Measurements from ENCODE around the gene PDZD7.

PDZD7 gene

DNA sequence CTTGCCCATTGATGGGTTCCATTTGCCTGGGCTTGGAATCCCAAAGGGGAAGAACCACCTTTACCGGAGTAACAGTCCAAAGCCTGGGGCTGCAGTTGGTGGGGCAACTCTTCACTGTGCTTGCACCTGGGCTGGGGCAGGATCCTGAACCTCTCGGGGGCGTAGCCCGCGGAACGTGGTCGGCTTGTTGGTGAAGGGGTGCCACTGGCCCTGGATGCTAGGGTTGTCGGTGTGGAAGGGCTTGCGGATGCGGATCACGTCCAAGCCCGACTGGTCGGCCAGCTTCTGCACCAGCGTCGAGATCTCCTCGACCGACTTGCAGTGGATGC, 44.3 kb downstream of the PDZD7 start:
- no peaks in the 10 kb centered on the region for H3K27me3 ChIP-seq
- no peak for DNase-seq
- H3K9me3 ChIP-seq = no peaks in the 10 kb centered on the region
- peak overlapping the region; percentile 85 to 94 for H3K4me3 ChIP-seq
- peaks cover 0 to 36% (median 26%) of the 10 kb centered on the region in 4 donors for H3K4me1 ChIP-seq
- peak overlapping the region; percentile 82 to 85 for H3K27ac ChIP-seq
- peaks cover 0 to 62% (median 40%) of the 10 kb centered on the region in 3 donors for H3K36me3 ChIP-seq
- TF ChIP-seq, protein P1, sequence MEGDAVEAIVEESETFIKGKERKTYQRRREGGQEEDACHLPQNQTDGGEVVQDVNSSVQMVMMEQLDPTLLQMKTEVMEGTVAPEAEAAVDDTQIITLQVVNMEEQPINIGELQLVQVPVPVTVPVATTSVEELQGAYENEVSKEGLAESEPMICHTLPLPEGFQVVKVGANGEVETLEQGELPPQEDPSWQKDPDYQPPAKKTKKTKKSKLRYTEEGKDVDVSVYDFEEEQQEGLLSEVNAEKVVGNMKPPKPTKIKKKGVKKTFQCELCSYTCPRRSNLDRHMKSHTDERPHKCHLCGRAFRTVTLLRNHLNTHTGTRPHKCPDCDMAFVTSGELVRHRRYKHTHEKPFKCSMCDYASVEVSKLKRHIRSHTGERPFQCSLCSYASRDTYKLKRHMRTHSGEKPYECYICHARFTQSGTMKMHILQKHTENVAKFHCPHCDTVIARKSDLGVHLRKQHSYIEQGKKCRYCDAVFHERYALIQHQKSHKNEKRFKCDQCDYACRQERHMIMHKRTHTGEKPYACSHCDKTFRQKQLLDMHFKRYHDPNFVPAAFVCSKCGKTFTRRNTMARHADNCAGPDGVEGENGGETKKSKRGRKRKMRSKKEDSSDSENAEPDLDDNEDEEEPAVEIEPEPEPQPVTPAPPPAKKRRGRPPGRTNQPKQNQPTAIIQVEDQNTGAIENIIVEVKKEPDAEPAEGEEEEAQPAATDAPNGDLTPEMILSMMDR (IDR thresholded peaks at IDR 0.05) = no peak
- intact Hi-C loops (cut with DNase I; ENCODE audit: low total_unique reads) = loop anchor here (5.0 kb wide), 1 partner anchor 46 kb away; the partner anchor contains the start of genes PDZD7 and SFXN3

- H3K4me1 ChIP-seq = peaks cover 0 to 36% (median 26%) of the 10 kb centered on the region in 4 donors
- H3K9me3 ChIP-seq = no peaks in the 10 kb centered on the region
- peak in 1 of 2 donors; percentile 21 for DNase-seq
- H3K4me3 ChIP-seq = no peak overlapping the region
- intact Hi-C loops (cut with DNase I; ENCODE audit: low total_unique reads) = loop anchor here (5.0 kb wide), 1 partner anchor 47 kb away; the partner anchor contains the start of genes PDZD7 and SFXN3
- H3K36me3 ChIP-seq = peaks cover 10 to 62% (median 40%) of the 10 kb centered on the region in 3 donors
- no peaks in the 10 kb centered on the region for H3K27me3 ChIP-seq
- TF ChIP-seq, protein P1 (IDR thresholded peaks at IDR 0.05) = no peak
- no peak overlapping the region for H3K27ac ChIP-seq
Observed at GRCh38 chr10:100985336-100985735, 45.6 kb downstream of the PDZD7 start.

DNA sequence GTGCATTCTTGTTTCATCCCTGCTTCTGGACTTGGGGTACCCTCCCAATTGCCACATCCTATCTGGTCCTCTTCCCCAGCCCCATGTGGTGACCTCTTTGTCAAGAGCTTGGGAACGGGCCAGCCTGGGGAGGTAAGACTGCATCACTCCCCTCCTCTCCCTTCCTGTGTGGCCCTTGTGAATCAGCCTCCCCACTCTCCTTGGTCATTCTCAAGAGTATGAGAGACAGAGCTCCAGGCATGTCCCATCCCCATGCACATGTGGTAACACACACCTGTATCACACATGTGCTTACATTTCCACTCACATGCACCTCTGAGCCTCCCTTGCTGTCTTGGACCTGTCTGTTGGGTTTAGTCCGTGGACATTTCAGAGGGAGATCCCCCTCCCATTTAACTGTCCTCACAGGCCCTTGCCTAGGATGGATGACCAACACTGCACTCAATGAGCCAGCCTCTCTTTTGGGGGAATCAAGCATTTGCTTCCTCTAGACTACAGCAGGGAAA, 46.2 kb downstream of the PDZD7 start:
- peaks cover 13 to 62% (median 42%) of the 10 kb centered on the region in 3 donors for H3K36me3 ChIP-seq

DNA sequence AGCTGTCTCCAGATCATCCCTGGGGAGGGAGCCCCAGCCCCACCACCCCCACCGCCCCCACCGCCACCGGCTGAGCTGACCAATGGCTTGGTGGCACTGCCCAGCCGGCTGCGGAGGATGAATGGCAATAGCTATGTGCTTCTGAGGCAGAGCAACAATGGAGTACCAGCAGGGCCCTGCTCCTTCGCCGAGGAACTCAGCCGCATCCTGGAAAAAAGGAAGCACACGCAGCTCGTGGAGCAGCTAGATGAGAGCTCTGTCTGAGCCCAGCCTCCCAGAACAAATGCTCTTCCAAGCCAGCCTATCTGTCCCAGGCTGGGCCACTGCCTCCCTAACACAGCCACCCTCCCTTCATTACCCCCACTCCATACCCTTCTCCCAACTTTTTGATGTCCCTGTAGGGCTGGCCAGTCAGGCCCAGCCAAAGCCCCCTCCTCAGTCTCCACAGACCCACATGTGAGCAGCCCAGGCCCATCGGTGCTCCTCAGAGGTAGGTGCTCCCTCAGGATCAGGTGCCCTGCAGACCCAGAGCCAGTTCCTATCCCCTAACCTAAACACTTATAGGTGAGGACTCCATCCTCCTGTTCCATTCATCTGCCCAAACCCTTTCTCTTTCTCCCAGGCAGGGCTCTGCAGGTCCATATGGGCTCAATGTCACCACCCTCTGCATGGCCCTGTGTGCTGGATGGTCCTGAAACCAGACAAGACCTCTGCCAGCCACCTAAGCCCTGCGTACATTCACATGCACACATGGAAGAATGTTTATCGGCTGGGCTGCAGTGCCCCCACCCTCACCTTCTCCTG, 46.9 kb downstream of the PDZD7 start:
- intact Hi-C loops (cut with DNase I; ENCODE audit: low total_unique reads) = no loop called here
- no peak for DNase-seq
- Histone ChIP-seq H3K27me3 (no peaks in the 10 kb centered on the region), H3K4me3 (no peak overlapping the region), H3K27ac (no peak overlapping the region), H3K9me3 (no peaks in the 10 kb centered on the region), H3K4me1 (peaks cover 0 to 29% (median 23%) of the 10 kb centered on the region in 4 donors), H3K36me3 (peaks cover 13 to 68% (median 41%) of the 10 kb centered on the region in 3 donors)
- TF ChIP-seq, protein P1 (IDR thresholded peaks at IDR 0.05) = no peak

More for the DNA sequence above, 46.2 kb downstream of the PDZD7 start:
- Histone ChIP-seq H3K27me3 (no peaks in the 10 kb centered on the region), H3K4me3 (no peak overlapping the region), H3K4me1 (peaks cover 0 to 34% (median 26%) of the 10 kb centered on the region in 4 donors), H3K9me3 (no peaks in the 10 kb centered on the region), H3K27ac (no peak overlapping the region)
- intact Hi-C loops (cut with DNase I; ENCODE audit: low total_unique reads) = loop anchor here (5.0 kb wide), 1 partner anchor 48 kb away; the partner anchor contains the start of genes PDZD7 and SFXN3
- TF ChIP-seq, protein P1 (IDR thresholded peaks at IDR 0.05) = no peak
- peak in 1 of 2 donors; percentile 56 for DNase-seq

DNA sequence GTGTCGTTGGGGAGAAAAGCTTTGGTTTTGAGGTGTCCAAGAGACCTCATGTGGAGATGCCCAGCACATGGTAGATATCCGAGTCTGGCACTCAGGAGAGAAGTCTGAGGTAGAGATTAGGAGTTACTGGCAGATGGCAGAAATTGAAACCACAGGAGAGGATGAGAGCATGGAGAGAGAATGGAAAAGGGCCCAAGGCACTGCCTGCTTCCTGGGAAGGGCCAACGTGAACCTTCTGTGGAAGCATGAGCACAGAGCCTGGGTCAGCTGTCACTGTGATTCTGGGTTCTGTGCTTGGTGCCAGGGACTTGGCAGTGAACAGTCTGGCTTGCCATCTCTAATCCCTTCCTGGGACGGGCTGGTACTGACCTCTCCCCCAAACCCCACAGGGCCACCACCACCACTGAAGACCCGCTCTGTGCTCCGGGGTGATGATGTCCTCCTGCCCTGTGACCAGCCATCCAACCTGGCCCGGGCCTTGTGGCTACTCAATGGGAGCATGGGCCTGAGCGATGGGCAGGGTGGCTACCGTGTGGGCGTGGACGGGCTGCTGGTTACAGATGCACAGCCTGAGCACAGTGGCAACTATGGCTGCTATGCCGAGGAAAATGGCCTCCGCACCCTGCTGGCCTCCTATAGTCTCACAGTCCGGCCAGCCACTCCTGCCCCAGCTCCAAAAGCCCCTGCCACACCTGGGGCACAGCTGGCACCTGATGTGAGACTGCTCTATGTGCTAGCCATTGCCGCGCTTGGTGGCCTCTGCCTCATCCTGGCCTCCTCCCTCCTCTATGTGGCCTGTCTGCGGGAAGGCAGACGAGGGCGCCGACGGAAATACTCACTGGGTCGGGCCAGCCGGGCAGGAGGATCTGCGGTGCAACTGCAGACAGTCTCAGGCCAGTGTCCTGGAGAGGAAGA, 47.8 kb downstream of the PDZD7 start:
- peaks cover 13 to 77% (median 45%) of the 10 kb centered on the region in 3 donors for H3K36me3 ChIP-seq
- peak in 1 of 2 donors; percentile 62 for DNase-seq
- no peaks in the 10 kb centered on the region for H3K9me3 ChIP-seq
- TF ChIP-seq, protein P1 (IDR thresholded peaks at IDR 0.05) = no peak
- H3K4me1 ChIP-seq = peaks cover 0 to 20% (median 16%) of the 10 kb centered on the region in 4 donors
- intact Hi-C loops (cut with DNase I; ENCODE audit: low total_unique reads) = no loop called here
- no peak overlapping the region for H3K4me3 ChIP-seq
- no peak overlapping the region for H3K27ac ChIP-seq
- H3K27me3 ChIP-seq = no peaks in the 10 kb centered on the region

All from tibial artery (tissue), 4 donors.